Measurements from ENCODE around the gene MRPS15. TPM values are rescaled to one million over a fixed set of nuclear protein-coding genes. Genes with fewer than 3 reads are reported as not detected.

The MRPS15 gene
- total and polyA plus RNA-seq, 2 donors (not counting 3 experiments of a cell fraction or from before 2014, with no cell fraction given): 47.1 to 105 TPM

DNA sequence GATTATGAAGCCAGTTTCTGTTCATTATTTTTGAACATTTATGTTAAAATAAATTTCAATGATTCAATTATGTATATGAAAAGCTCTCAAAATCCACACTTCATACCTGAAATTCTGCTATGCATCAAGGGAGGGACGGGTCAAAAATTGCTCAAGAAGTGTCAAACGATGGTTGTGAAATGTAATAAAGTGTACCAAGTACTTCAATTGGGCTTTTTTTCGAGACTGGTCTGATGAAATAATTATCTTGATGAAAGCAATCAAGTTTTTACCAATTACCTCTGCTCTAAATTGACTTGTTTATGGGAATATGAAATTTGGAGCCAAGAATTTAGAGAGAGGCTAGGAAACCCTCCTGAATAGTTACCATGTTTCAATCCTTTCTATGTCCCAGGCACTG is 21.8 kb downstream of the MRPS15 start:
- no peaks in the 10 kb centered on the region for H3K9me1 ChIP-seq (replicated peaks; ENCODE audit: control insufficient read depth, extremely low read depth, insufficient read depth, low read length)
- H3K4me2 ChIP-seq (ENCODE audit: insufficient read depth, low read length): no peak overlapping the region
- H3K4me3 ChIP-seq (replicated peaks in 1 of 3; ENCODE audit: insufficient read depth in 1 of 3, low read depth in 1 of 3, low read length in 3 of 3): no peak overlapping the region
- H3K9ac ChIP-seq (replicated peaks; ENCODE audit: extremely low read depth, insufficient read depth, low read length): no peak overlapping the region
- H3K27me3 ChIP-seq (ENCODE audit: control insufficient read depth in 2 of 2, insufficient read depth in 2 of 2, low read length in 2 of 2): no peaks in the 10 kb centered on the region
- dilution Hi-C loops (cut with MboI; ENCODE audit: extremely low pct_ligation_motif_present, low sequenced_read_pairs): no loop called here
- DNase-seq (ENCODE audit: low read depth, low spot score) (no peak), FAIRE-seq (no peak)
- no peaks in the 10 kb centered on the region for H3K36me3 ChIP-seq (ENCODE audit: control insufficient read depth in 2 of 2, extremely low read depth in 1 of 2, insufficient read depth in 2 of 2, low read length in 2 of 2)
- intact Hi-C loops (cut with micrococcal nuclease): no loop called here
- POLR2A ChIA-PET: no interaction called here
- no peaks in the 10 kb centered on the region for H3K9me3 ChIP-seq (replicated peaks; ENCODE audit: control insufficient read depth, insufficient read depth, low read length)
- no peaks in the 10 kb centered on the region for H3K4me1 ChIP-seq (ENCODE audit: control insufficient read depth, extremely low read depth, insufficient read depth, low read length)
- H2AFZ ChIP-seq (ENCODE audit: low read depth, low read length): no peak overlapping the region
- no peaks in the 10 kb centered on the region for H3K79me2 ChIP-seq (ENCODE audit: control insufficient read depth, insufficient read depth, low read length)
- H3K27ac ChIP-seq (ENCODE audit: insufficient read depth, low read depth, low read length): no peak overlapping the region
- CTCF ChIA-PET: no interaction called here
- BruUV-seq (replicated peaks): no TSS peak
- TF ChIP-seq JUN (IDR thresholded peaks at IDR 0.05; ENCODE audit: borderline replicate concordance, insufficient read depth, insufficient read length, low read depth) (no peak), MYC (IDR thresholded peaks at IDR 0.05; ENCODE audit: low read depth, low read length) (no peak), POLR2AphosphoS5 (IDR thresholded peaks at IDR 0.05; ENCODE audit: insufficient read depth, low read depth, low read length) (no peak), GATA2 (IDR thresholded peaks at IDR 0.05; ENCODE audit: insufficient read depth, insufficient read length, low read depth, low read length) (no peak), FOS (IDR thresholded peaks at IDR 0.05; ENCODE audit: borderline replicate concordance, insufficient read depth, low read length) (no peak), EZH2 (IDR thresholded peaks at IDR 0.05; ENCODE audit: borderline replicate concordance, low read depth, low read length, severe bottlenecking) (no peak), POLR2A (IDR thresholded peaks at IDR 0.05; ENCODE audit: low read depth, low read length) (no peak)
- TF ChIP-seq, protein P1, sequence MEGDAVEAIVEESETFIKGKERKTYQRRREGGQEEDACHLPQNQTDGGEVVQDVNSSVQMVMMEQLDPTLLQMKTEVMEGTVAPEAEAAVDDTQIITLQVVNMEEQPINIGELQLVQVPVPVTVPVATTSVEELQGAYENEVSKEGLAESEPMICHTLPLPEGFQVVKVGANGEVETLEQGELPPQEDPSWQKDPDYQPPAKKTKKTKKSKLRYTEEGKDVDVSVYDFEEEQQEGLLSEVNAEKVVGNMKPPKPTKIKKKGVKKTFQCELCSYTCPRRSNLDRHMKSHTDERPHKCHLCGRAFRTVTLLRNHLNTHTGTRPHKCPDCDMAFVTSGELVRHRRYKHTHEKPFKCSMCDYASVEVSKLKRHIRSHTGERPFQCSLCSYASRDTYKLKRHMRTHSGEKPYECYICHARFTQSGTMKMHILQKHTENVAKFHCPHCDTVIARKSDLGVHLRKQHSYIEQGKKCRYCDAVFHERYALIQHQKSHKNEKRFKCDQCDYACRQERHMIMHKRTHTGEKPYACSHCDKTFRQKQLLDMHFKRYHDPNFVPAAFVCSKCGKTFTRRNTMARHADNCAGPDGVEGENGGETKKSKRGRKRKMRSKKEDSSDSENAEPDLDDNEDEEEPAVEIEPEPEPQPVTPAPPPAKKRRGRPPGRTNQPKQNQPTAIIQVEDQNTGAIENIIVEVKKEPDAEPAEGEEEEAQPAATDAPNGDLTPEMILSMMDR (IDR thresholded peaks at IDR 0.05; ENCODE audit: extremely low read depth in 1 of 2, insufficient read depth in 1 of 2, low read depth in 1 of 2, low read length in 2 of 2): no peak
- TF ChIP-seq, protein P2, sequence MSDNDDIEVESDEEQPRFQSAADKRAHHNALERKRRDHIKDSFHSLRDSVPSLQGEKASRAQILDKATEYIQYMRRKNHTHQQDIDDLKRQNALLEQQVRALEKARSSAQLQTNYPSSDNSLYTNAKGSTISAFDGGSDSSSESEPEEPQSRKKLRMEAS (IDR thresholded peaks at IDR 0.05; ENCODE audit: insufficient read depth, insufficient read length): no peak
- no peaks in the 10 kb centered on the region for H4K20me1 ChIP-seq (replicated peaks; ENCODE audit: control insufficient read depth, extremely low read depth, insufficient read depth, low read length)

Measured in endothelial cell of umbilical vein (primary cell).